IPS-15b (cell line): ENCODE measurements around the gene USF1.
A peak's percentile ranks its signal among the peaks of the same experiment; 100 is the strongest.
"Not testable (repeated sequence)": the region's sequence is repeated elsewhere in the genome, so short reads cannot be mapped to it uniquely, and the experiment has no call there.

ENCODE experiments used
- H3K27me3 ChIP-seq: one replicate; pipeline ENCODE4 v1.6.1; 2013; ENCODE audit warnings: low read length; ENCODE audit not compliant: control insufficient read depth, insufficient read depth
- H3K36me3 ChIP-seq: one replicate; pipeline ENCODE4 v1.6.1; 2013; ENCODE audit warnings: low read length; ENCODE audit not compliant: control insufficient read depth, insufficient read depth
- H3K4me1 ChIP-seq: one replicate; pipeline ENCODE4 v1.6.1; 2013; ENCODE audit warnings: mild to moderate bottlenecking, low read length; ENCODE audit not compliant: control insufficient read depth, insufficient read depth
- H3K4me3 ChIP-seq: one replicate; pipeline ENCODE4 v1.5.1; 2013; ENCODE audit warnings: low read depth, low read length
- H3K9ac ChIP-seq: one replicate; pipeline ENCODE4 v1.6.1; 2013; ENCODE audit warnings: low read depth, mild to moderate bottlenecking, low read length
- H3K9me3 ChIP-seq: one replicate; pipeline ENCODE4 v1.6.1; 2013; ENCODE audit warnings: mild to moderate bottlenecking, low read length; ENCODE audit not compliant: control insufficient read depth, insufficient read depth

The USF1 gene

DNA sequence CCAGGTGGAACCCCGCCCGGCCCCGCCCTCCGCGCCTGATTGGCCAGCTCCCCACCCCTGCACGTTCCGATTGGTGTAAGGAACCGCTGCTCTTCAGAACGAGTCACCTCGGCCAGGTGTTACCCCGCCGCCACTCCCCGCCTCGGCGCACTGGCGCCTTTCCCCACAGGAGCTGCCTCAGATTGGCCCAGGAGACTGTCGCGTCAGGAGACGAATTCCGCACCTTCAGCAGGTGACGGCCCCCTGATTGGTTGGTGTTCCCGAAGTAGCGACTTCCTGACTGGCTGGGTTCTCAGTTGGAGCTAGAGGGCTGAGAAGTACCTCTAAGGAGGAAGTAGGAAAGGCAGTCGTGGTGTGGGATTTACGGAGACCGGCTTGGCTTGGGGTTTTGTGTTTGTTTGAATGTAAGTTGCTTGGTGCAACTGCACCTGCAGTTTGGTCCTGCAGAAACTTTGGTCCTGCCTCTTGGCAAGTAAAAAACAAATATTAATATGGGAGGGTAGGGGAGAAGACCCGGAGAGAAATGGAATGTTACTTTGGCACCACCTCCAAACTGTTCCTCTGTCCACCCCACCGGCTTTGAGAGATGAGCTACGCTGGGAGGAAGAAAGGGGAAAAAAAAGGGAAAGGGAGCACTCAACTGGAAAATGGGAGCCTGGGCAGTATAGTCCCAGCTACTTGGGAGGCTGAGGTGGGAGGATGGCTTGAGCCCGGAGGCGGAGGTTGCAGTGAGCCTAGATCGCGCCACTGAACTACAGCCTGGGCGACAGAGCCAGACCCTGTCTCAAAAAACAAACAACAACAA, 24.4 kb downstream of the USF1 start:
- Histone ChIP-seq H3K4me3 (peak overlapping the region; percentile 100), H3K27me3 (no peaks in the 10 kb centered on the region), H3K4me1 (peaks cover 21% of the 10 kb centered on the region), H3K36me3 (no peaks in the 10 kb centered on the region), H3K9ac (peak overlapping the region; percentile 95), H3K9me3 (no peaks in the 10 kb centered on the region)

DNA sequence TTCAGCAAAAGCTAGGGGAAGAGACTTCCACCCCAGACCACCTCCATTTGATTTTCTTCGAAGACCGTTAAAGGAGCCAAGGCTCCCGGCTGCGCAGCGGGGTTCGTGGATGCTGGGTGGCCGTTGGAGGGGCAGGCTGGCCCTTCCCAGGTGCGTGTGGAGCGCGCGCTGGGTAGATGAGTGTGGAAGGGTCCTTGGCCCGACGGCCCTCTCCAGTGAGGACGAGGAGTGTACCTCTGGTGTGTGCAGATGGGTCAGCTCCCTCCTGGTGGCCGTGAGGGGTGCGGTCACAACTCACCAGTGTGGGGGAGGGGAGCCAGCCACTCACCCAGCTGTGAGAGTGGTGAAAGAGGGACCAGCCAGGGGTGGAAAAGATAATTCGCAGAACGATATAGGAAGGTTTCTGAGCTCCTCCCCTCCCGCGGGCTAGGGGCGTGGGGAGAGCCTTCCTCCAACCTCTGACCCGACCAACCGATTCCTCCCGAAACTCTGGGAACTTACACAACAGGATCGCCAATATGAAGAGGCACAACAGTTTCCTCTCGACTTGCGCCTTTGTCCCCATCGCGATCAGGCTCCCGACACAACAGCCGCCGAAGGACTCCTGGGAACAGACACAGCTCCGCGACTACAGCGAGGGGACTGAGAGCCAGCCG, 25.1 kb downstream of the USF1 start, which contains the start of gene F11R:
Gene F11R, minus strand, starts transcription at position 644 of the 656 bp plus-strand sequence. Its CDS starts 79 bp downstream, at position 565.
- Histone ChIP-seq H3K4me1 (peaks cover 21% of the 10 kb centered on the region), H3K9me3 (no peaks in the 10 kb centered on the region), H3K4me3 (peak within 1 kb of the TSS; percentile 100)

DNA sequence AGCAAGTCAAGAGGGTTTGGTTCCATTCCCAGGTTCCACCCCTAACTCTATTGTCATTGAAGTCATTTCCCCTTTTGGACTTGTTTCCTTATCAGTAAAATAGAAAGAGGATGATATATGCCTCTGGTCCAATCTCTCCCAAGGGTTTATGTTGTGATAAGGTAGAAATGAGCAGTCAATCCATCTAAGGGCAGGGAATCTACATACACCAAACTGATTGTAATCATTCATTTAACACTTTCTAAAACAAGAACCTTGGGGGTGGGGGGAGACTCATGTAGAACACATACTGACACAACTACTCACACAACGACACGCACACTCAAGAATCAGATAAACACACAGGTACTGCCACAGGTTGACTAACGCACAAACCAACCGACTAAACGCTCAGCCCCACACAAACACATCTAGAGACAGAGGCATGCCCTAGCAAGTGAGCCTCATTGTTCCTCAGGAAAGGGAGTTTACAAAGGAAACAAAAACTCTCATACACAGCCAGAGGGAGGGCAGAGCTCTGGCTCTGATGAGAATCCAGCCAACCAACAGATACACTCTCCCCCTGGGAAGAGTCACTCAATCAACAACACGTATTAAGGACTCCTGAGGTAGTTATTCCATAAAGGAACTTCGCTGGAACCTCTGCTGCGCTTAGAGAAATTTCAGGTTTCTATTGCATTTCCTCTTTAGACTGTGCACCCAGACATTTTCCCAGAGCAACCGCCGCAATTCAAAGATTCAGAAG, 25.9 kb downstream of the USF1 start:
- Histone ChIP-seq H3K4me1 (peaks cover 21% of the 10 kb centered on the region), H3K27me3 (no peaks in the 10 kb centered on the region), H3K9ac (peak overlapping the region; percentile 95), H3K9me3 (no peaks in the 10 kb centered on the region), H3K4me3 (peak overlapping the region; percentile 100), H3K36me3 (no peaks in the 10 kb centered on the region)

More for the DNA sequence above, 25.1 kb downstream of the USF1 start, which contains the start of gene F11R:
- no peaks in the 10 kb centered on the region for H3K27me3 ChIP-seq
- peak within 1 kb of the TSS; percentile 95 for H3K9ac ChIP-seq
- no peaks in the 10 kb centered on the region for H3K36me3 ChIP-seq

DNA sequence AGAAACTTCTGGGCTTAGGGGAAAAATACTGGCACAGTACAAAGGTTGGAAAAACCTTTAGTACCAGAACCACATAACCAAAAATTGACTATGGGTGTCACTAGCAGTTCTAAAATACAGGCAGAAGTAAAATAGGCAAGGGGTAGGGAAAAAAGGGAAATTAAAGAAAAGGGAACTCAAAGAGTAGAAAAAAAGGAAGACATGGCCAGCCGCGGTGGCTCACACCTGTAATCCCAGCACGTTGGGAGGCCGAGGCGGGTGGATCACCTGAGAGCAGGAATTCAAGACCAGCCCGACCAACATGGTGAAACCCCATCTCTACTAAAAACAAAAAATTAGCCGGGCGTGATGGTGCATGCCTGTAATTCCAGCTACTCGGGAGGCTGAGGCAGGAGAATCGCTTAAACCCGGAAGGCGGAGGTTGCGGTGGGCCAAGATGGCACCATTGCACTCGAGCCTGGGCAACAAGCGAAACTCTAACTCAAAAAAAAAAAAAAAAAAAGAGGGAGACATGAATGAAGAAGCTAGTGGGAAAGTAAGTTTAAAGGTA, 26.6 kb downstream of the USF1 start:
- H3K27me3 ChIP-seq, H3K9ac ChIP-seq, H3K36me3 ChIP-seq, H3K9me3 ChIP-seq: not testable (repeated sequence)
- peak overlapping the region; percentile 100 for H3K4me3 ChIP-seq
- H3K4me1 ChIP-seq: peaks cover 24% of the 10 kb centered on the region

DNA sequence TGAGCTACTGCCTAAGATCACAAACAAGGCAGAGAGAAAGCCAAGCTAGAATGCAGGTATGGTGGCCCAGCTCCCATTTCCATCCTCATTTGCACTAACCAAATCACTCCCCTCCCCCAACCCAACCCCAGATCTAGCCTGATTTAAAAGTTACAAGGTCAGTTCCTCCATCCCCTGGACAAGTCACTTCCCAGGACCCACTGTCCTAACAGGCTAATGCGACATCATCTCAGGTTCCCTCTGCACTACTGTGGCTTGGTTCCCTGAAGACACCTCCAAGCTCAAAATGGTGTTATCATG, 27.2 kb downstream of the USF1 start:
- H3K4me3 ChIP-seq: peak overlapping the region; percentile 100
- H3K9ac ChIP-seq: no peak overlapping the region
- H3K9me3 ChIP-seq: no peaks in the 10 kb centered on the region
- H3K27me3 ChIP-seq: no peaks in the 10 kb centered on the region
- peaks cover 28% of the 10 kb centered on the region for H3K4me1 ChIP-seq
- no peaks in the 10 kb centered on the region for H3K36me3 ChIP-seq

DNA sequence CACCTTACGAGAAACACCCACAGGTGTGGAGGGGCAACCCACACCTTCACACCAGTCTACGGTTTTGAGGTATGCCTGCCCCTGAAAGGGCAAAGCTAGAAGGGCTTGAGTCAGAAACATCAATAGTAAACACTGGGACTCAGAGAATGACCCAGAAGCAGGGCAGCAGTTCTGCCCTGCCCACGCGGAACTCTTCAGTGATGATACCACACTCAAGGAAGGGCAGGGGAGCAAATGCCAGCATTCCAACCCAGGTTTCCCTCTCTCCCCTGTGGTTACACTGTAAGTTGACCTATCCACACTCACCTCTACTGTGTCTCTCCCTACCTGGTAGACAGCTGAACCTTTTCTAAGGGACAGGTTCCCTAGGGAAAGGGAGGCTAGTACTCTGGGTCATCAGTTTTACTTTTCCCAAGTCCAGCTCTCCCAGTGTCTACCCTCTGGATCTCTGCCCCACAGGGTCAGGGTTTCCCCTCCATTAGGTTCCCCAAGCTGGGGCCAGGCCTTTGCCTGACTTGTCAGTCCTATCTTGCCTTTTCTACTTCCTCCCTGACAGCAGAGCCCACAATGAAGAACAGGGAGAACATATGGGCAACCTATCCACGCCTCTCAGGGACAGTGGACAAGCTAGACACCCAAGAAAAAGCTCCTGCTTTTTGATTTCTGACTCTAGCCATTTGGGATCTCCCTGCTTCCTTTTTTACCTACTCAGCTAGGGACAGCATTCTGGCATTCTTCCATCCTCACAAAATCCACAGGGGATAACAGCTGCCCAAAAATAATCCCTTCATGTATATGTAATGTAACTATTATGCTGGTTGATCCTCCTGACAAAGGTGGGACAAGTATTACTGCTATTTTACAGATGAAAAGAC, 27.8 kb downstream of the USF1 start:
- Histone ChIP-seq H3K36me3 (no peaks in the 10 kb centered on the region), H3K4me3 (peak overlapping the region; percentile 100), H3K9me3 (no peaks in the 10 kb centered on the region), H3K4me1 (peaks cover 33% of the 10 kb centered on the region), H3K9ac (peak overlapping the region; percentile 9), H3K27me3 (no peaks in the 10 kb centered on the region)

DNA sequence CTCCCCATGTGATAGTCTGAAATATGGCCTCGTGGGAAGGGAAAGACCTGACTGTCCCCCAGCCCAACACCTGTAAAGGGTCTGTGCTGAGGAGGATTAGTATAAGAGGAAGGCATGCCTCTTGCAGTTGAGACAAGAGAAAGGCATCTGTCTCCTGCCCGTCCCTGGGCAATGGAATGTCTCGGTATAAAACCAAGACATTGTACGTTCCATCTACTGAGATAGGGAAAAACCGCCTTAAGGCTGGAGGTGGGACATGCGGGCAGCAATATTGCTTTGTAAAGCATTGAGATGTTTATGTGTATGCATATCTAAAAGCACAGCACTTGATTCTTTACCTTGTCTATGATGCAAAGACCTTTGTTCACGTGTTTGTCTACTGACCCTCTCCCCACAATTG, 28.6 kb downstream of the USF1 start:
- peak overlapping the region; percentile 10 for H3K4me3 ChIP-seq
- H3K9me3 ChIP-seq, H3K9ac ChIP-seq, H3K27me3 ChIP-seq, H3K36me3 ChIP-seq: not testable (repeated sequence)
- peaks cover 34% of the 10 kb centered on the region for H3K4me1 ChIP-seq

DNA sequence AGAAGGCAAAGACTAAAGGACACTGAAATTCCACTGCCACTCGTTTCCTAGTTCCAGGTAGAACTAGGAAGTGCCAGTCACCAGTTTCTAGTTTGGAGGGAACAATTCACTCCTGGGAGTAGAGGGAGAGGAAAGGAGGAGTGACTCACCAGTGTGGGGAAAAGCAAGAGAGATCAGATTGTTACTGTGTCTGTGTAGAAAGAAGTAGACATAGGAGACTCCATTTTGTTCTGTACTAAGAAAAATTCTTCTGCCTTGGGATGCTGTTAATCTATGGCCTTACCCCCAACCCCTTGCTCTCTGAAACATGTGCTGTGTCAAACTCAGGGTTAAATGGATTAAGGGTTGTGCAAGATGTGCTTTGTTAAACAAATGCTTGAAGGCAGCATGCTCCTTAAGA, 29.1 kb downstream of the USF1 start:
- H3K27me3 ChIP-seq, H3K36me3 ChIP-seq, H3K9ac ChIP-seq, H3K9me3 ChIP-seq, H3K4me3 ChIP-seq: not testable (repeated sequence)
- peaks cover 31% of the 10 kb centered on the region for H3K4me1 ChIP-seq

DNA sequence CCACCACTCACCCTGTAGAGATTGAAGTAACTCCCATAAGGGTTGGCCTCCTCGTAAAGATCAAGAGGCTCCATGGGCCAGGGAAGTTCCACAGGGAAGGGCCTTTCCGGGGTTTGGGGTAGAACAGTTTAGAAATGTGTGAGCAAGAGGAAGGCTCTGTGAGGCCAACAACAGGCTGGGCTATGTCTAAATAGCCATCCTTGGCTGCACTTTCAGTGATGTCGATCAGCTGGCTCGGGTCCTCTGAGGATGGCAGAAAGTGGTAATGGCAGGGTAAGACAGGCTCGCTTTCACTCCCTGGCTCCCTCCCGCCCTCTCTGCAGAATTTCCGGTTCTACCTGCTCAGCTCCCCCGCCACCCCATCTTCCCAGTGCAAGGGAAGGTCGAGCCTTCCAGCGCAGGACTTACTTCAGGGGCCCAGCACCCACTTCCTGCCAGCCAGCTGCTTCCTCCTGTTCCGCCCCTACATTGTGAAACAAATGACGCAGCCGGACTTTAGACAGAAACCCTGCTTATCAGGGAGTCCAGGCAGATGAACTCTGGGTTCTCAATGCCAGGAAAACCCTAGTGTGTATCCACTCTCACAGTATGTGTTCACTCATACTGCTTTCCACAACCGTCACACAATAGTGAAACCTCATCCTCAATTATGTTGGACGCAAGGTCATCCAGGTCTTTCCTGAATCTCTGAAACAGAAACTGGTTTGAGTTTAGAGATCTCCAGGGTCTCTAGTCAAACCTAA, 32.1 kb downstream of the USF1 start:
- Histone ChIP-seq H3K4me1 (peaks cover 31% of the 10 kb centered on the region), H3K36me3 (peaks cover 2% of the 10 kb centered on the region), H3K4me3 (peak overlapping the region; percentile 20), H3K9ac (peak overlapping the region; percentile 3), H3K9me3 (no peaks in the 10 kb centered on the region), H3K27me3 (no peaks in the 10 kb centered on the region)

DNA sequence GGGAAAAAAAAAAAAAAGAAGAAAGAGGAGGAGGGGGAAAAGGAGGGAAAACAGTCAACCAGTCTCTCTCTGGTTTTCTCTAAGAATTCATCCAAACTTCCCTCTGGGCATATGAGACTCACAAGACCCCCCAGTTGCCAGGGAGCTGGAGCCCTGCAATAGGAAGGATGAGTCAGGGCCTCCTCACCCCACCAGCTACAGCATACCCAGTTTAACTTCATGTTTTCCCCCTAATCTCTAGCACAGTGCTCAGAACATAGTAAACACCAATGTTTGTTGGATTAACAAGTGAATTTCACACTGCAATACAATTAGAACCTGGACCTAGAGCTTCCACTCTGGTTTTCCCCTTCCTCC, 32.7 kb downstream of the USF1 start:
- Histone ChIP-seq H3K9me3 (no peaks in the 10 kb centered on the region), H3K4me1 (peaks cover 26% of the 10 kb centered on the region), H3K27me3 (no peaks in the 10 kb centered on the region), H3K4me3 (no peak overlapping the region), H3K36me3 (peaks cover 2% of the 10 kb centered on the region), H3K9ac (no peak overlapping the region)
